ENCODE results near the gene GPR45.

The GPR45 gene

DNA sequence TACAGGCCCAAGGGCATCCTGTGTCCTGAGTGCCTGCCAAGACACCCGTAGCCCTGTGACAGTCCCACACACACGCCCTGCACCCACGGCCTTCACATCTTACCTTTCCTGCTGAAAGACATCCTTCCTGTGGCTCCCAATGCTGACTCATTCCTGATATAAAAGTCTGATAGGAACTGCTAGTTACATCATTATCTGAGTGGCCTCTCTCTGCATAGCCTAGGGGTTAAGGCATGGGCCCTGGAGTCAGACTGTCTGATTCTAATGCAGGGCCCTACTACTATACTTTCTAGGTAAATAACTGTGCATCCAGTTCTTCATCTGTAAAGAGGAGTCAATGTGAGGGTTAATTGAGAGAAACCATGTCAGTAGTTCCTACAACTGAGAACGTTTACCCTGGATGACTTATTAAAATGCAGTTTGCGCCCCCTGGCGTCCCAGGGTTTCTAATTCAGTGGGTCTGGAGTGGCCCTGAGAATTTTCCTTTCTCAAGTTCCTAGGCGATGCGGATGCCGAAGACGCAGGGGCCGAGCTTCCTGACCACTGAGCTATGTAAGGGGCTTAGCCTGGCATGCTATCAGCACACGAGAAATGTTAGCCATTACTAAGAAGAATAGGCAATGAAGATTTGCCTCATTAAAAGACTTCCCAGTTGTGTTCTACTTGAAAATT, 6.0 kb upstream of the GPR45 start:
- TF ChIP-seq FOXM1 (IDR thresholded peaks at IDR 0.05; ENCODE audit: borderline replicate concordance, low read depth) (no peak), TEAD4 (IDR thresholded peaks at IDR 0.05) (no peak), RAD21 (IDR thresholded peaks at IDR 0.05; ENCODE audit: low read depth) (peak; percentile 76)

GRCh38 chr2:105236060-105236424, 5.5 kb upstream of the GPR45 start:
- TF ChIP-seq EGR1 (IDR thresholded peaks at IDR 0.05) (no peak), TAF1 (IDR thresholded peaks at IDR 0.05; ENCODE audit: low read depth) (no peak), CEBPB (IDR thresholded peaks at IDR 0.05) (no peak)

DNA sequence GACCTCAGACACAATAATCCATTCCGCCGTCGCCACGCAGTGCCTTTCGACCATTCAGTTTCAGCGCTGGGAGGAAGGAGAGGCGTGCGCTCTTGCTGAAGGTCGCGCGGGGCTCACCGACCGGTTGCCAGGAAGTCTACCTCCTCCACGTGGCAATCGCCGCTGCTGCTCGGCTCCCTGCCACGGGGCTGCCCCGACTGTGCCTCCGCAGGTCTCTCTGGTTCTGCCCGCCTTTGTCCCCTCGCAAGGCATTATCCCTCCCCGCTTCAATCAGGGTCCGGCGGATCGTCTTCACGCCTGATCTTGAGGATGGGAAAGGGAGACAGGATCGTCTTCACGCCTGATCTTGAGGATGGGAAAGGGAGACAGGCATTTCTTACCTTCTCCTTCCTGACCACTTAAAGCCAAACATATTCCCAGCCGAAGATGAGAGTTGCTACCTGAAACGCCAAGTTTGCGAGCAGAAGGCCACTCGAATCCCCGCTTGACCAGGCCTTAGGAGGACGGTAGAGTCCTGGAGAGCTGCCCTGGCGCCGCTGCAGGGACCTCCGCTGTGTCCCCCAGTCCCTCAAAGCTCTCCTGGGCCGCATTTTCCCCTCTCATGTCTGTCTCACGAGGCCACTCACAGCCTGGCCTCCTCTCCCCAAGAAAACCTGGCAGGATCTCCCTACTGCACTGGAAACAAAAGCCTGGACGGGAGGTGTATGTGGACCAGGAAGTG, 4.3 kb upstream of the GPR45 start:
- TF ChIP-seq TAF1 (IDR thresholded peaks at IDR 0.05; ENCODE audit: low read depth), result no peak
- TF ChIP-seq NFIC (IDR thresholded peaks at IDR 0.05), result no peak
- no peak for TF ChIP-seq CREB1 (IDR thresholded peaks at IDR 0.05; ENCODE audit: low read depth)
- no peak for TF ChIP-seq FOXM1 (IDR thresholded peaks at IDR 0.05; ENCODE audit: borderline replicate concordance, low read depth)
- TF ChIP-seq RAD21 (IDR thresholded peaks at IDR 0.05; ENCODE audit: low read depth), result no peak
- no peak for TF ChIP-seq CEBPB (IDR thresholded peaks at IDR 0.05)
- no peak for TF ChIP-seq ZBTB7A (IDR thresholded peaks at IDR 0.05; ENCODE audit: low read depth)
- no peak for TF ChIP-seq EP300 (IDR thresholded peaks at IDR 0.05; ENCODE audit: borderline replicate concordance)
- no peak for TF ChIP-seq YY1 (IDR thresholded peaks at IDR 0.05; ENCODE audit: low read depth)
- TF ChIP-seq, protein P1, sequence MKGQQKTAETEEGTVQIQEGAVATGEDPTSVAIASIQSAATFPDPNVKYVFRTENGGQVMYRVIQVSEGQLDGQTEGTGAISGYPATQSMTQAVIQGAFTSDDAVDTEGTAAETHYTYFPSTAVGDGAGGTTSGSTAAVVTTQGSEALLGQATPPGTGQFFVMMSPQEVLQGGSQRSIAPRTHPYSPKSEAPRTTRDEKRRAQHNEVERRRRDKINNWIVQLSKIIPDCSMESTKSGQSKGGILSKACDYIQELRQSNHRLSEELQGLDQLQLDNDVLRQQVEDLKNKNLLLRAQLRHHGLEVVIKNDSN (IDR thresholded peaks at IDR 0.05), result no peak
- TF ChIP-seq TEAD4 (IDR thresholded peaks at IDR 0.05), result no peak
- no peak for TF ChIP-seq MAX (IDR thresholded peaks at IDR 0.05)
- TF ChIP-seq, protein P2, sequence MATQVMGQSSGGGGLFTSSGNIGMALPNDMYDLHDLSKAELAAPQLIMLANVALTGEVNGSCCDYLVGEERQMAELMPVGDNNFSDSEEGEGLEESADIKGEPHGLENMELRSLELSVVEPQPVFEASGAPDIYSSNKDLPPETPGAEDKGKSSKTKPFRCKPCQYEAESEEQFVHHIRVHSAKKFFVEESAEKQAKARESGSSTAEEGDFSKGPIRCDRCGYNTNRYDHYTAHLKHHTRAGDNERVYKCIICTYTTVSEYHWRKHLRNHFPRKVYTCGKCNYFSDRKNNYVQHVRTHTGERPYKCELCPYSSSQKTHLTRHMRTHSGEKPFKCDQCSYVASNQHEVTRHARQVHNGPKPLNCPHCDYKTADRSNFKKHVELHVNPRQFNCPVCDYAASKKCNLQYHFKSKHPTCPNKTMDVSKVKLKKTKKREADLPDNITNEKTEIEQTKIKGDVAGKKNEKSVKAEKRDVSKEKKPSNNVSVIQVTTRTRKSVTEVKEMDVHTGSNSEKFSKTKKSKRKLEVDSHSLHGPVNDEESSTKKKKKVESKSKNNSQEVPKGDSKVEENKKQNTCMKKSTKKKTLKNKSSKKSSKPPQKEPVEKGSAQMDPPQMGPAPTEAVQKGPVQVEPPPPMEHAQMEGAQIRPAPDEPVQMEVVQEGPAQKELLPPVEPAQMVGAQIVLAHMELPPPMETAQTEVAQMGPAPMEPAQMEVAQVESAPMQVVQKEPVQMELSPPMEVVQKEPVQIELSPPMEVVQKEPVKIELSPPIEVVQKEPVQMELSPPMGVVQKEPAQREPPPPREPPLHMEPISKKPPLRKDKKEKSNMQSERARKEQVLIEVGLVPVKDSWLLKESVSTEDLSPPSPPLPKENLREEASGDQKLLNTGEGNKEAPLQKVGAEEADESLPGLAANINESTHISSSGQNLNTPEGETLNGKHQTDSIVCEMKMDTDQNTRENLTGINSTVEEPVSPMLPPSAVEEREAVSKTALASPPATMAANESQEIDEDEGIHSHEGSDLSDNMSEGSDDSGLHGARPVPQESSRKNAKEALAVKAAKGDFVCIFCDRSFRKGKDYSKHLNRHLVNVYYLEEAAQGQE (IDR thresholded peaks at IDR 0.05; ENCODE audit: low read depth), result no peak
- no peak for TF ChIP-seq EGR1 (IDR thresholded peaks at IDR 0.05)
- no peak for TF ChIP-seq TCF12 (IDR thresholded peaks at IDR 0.05; ENCODE audit: low read depth)

- no peak for TF ChIP-seq CEBPB (IDR thresholded peaks at IDR 0.05)
- TF ChIP-seq, protein P1 (IDR thresholded peaks at IDR 0.05), result no peak
Measured at GRCh38 chr2:105238664-105239240, 2.8 kb upstream of the GPR45 start.

- TF ChIP-seq TEAD4 (IDR thresholded peaks at IDR 0.05) (peak; percentile 30; the same call in 1 of the 2 replicates), RAD21 (IDR thresholded peaks at IDR 0.05; ENCODE audit: low read depth) (no peak), CEBPB (IDR thresholded peaks at IDR 0.05) (no peak), FOXM1 (IDR thresholded peaks at IDR 0.05; ENCODE audit: borderline replicate concordance, low read depth) (no peak), TAF1 (IDR thresholded peaks at IDR 0.05; ENCODE audit: low read depth) (no peak), ZBTB7A (IDR thresholded peaks at IDR 0.05; ENCODE audit: low read depth) (no peak), EGR1 (IDR thresholded peaks at IDR 0.05) (no peak)
Measured at GRCh38 chr2:105239924-105240323, 1.6 kb upstream of the GPR45 start.

GRCh38 chr2:105242286-105242993, 897 bp downstream of the GPR45 start:
- TF ChIP-seq RAD21 (IDR thresholded peaks at IDR 0.05; ENCODE audit: low read depth) (no peak), CREB1 (IDR thresholded peaks at IDR 0.05; ENCODE audit: low read depth) (no peak), TCF12 (IDR thresholded peaks at IDR 0.05; ENCODE audit: low read depth) (no peak), EGR1 (IDR thresholded peaks at IDR 0.05) (no peak), EP300 (IDR thresholded peaks at IDR 0.05; ENCODE audit: borderline replicate concordance) (no peak), FOXM1 (IDR thresholded peaks at IDR 0.05; ENCODE audit: borderline replicate concordance, low read depth) (no peak), YY1 (IDR thresholded peaks at IDR 0.05; ENCODE audit: low read depth) (no peak), CEBPB (IDR thresholded peaks at IDR 0.05) (no peak), MAX (IDR thresholded peaks at IDR 0.05) (no peak)
- TF ChIP-seq, protein P1 (IDR thresholded peaks at IDR 0.05), result no peak
- TF ChIP-seq, protein P2 (IDR thresholded peaks at IDR 0.05; ENCODE audit: low read depth), result no peak
